Measurements from ENCODE around the gene TRPM3. TPM values are rescaled to one million over a fixed set of nuclear protein-coding genes. Genes with fewer than 3 reads are reported as not detected.

Gene TRPM3
- polyA plus RNA-seq, 3 donors = not detected

DNA sequence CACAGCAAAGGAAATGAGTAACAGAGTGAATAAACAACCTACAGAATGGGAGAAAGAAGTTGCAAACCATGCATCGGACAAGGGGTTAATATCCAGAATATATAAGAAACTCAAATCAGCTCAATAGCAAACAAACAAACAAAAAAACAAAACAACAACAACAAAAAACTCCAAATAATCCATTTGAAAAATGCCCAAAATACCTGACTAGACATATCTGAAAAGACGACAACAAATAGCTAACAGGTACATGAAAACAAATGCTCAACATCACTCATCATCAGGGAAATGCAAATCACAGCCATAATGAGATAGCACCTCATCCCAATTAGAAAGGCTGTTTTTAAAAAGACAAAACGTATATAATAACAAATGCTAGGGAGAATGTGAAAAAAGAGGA, 111.2 kb downstream of the TRPM3 start:
- no peaks in the 10 kb centered on the region for H4K20me1 ChIP-seq (ENCODE audit: insufficient read depth, low read length)
- no peak overlapping the region for H3K27ac ChIP-seq (ENCODE audit: low read depth in 1 of 2, low read length in 2 of 2)
- H3K27me3 ChIP-seq (ENCODE audit: control insufficient read depth in 2 of 2, insufficient read depth in 2 of 2, low read length in 2 of 2) = no peaks in the 10 kb centered on the region
- no peak overlapping the region for H2AFZ ChIP-seq (ENCODE audit: insufficient read depth, low read depth, low read length, poor library complexity, severe bottlenecking)
- intact Hi-C loops (cut with micrococcal nuclease) = no loop called here
- H3K27ac Mint-ChIP-seq = no peak overlapping the region
- TF ChIP-seq CTCF (IDR thresholded peaks at IDR 0.05) = no peak
- no peaks in the 10 kb centered on the region for H3K4me1 ChIP-seq (ENCODE audit: control insufficient read depth in 1 of 2, insufficient read depth in 2 of 2, low read length in 2 of 2)
- H3K36me3 ChIP-seq (replicated peaks in 1 of 2; ENCODE audit: control insufficient read depth in 1 of 2, insufficient read depth in 2 of 2, low read length in 2 of 2) = no peaks in the 10 kb centered on the region
- H3K4me3 ChIP-seq (replicated peaks in 1 of 3; ENCODE audit: low read depth in 2 of 3, low read length in 3 of 3) = no peak overlapping the region
- no peak overlapping the region for H3K4me3 Mint-ChIP-seq
- no peaks in the 10 kb centered on the region for H3K79me2 ChIP-seq (ENCODE audit: insufficient read depth, low read length)
- DNase-seq = no peak
- 100% methylated on average over 1 of the region's 3 CpGs for WGBS (ENCODE audit: insufficient coverage)
- no peak overlapping the region for H3K9ac ChIP-seq (ENCODE audit: insufficient read depth, low read length, poor library complexity, severe bottlenecking)
- no peaks in the 10 kb centered on the region for H3K36me3 Mint-ChIP-seq
- no peaks in the 10 kb centered on the region for H3K4me1 Mint-ChIP-seq
- H3K9me3 Mint-ChIP-seq = peaks cover 2 to 12% (median 4%) of the 10 kb centered on the region in 7 donors
- H3K27me3 Mint-ChIP-seq (ENCODE audit: low read depth in 3 of 3) = no peaks in the 10 kb centered on the region
- H3K9me3 ChIP-seq (replicated peaks in 1 of 2; ENCODE audit: control insufficient read depth in 1 of 2, insufficient read depth in 1 of 2, low read length in 2 of 2) = peaks cover under 1 to 3% of the 10 kb centered on the region in 2 donors
- H3K4me2 ChIP-seq (replicated peaks; ENCODE audit: extremely low read depth, low read length, poor library complexity, severe bottlenecking) = no peak overlapping the region

- H3K4me2 ChIP-seq (replicated peaks; ENCODE audit: extremely low read depth, low read length, poor library complexity, severe bottlenecking) = no peak overlapping the region
- no peak overlapping the region for H3K27ac ChIP-seq (ENCODE audit: low read depth in 1 of 2, low read length in 2 of 2)
- no peaks in the 10 kb centered on the region for H3K4me1 Mint-ChIP-seq
- no peak overlapping the region for H3K27ac Mint-ChIP-seq
- H3K9me3 ChIP-seq (replicated peaks in 1 of 2; ENCODE audit: control insufficient read depth in 1 of 2, insufficient read depth in 1 of 2, low read length in 2 of 2) = peaks cover 15 to 16% of the 10 kb centered on the region in 2 donors
- H3K27me3 ChIP-seq (ENCODE audit: control insufficient read depth in 2 of 2, insufficient read depth in 2 of 2, low read length in 2 of 2) = no peaks in the 10 kb centered on the region
- no peak overlapping the region for H3K4me3 ChIP-seq (replicated peaks in 1 of 3; ENCODE audit: low read depth in 2 of 3, low read length in 3 of 3)
- H3K9me3 Mint-ChIP-seq = peaks cover 3 to 25% (median 12%) of the 10 kb centered on the region in 7 donors
- no peak for DNase-seq
- no peaks in the 10 kb centered on the region for H3K36me3 Mint-ChIP-seq
- WGBS (ENCODE audit: insufficient coverage) = no CpG with 5 or more reads among the region's 2 CpGs
- intact Hi-C loops (cut with micrococcal nuclease) = no loop called here
- no peak overlapping the region for H2AFZ ChIP-seq (ENCODE audit: insufficient read depth, low read depth, low read length, poor library complexity, severe bottlenecking)
- no peak for TF ChIP-seq CTCF (IDR thresholded peaks at IDR 0.05)
- H4K20me1 ChIP-seq (ENCODE audit: insufficient read depth, low read length) = no peaks in the 10 kb centered on the region
- no peaks in the 10 kb centered on the region for H3K4me1 ChIP-seq (ENCODE audit: control insufficient read depth in 1 of 2, insufficient read depth in 2 of 2, low read length in 2 of 2)
- no peak overlapping the region for H3K9ac ChIP-seq (ENCODE audit: insufficient read depth, low read length, poor library complexity, severe bottlenecking)
- no peaks in the 10 kb centered on the region for H3K79me2 ChIP-seq (ENCODE audit: insufficient read depth, low read length)
- H3K36me3 ChIP-seq (replicated peaks in 1 of 2; ENCODE audit: control insufficient read depth in 1 of 2, insufficient read depth in 2 of 2, low read length in 2 of 2) = no peaks in the 10 kb centered on the region
- no peaks in the 10 kb centered on the region for H3K27me3 Mint-ChIP-seq (ENCODE audit: low read depth in 3 of 3)
- no peak overlapping the region for H3K4me3 Mint-ChIP-seq
Observed at GRCh38 chr9:71005456-71005855, 116.0 kb downstream of the TRPM3 start.

Measured in CD14-positive monocyte (primary cell).